ENCODE results near the gene PEX1. TPM values are rescaled to one million over a fixed set of nuclear protein-coding genes. Genes with fewer than 3 reads are reported as not detected.

Gene PEX1
- total and polyA plus RNA-seq, 2 of the 13 experiments (the other 11 are each of a cell fraction or from before 2014, with no cell fraction given): 16.6 to 22.4 TPM

- TF ChIP-seq ZNF780A (CRISPR knock-in tag; IDR thresholded peaks at IDR 0.05) (peak; percentile 60; the same call in 1 of the 2 replicates), RNF2 (conservative IDR thresholded peaks at IDR 0.05; ENCODE audit: low read depth) (no peak), POLR2G (IDR thresholded peaks at IDR 0.05; ENCODE audit: low read depth, low read length) (peak; percentile 92), SP140L (CRISPR knock-in tag; IDR thresholded peaks at IDR 0.05; ENCODE audit: borderline replicate concordance) (peak; percentile 80; the same call in 1 of the 2 replicates), ZBTB42 (CRISPR knock-in tag; IDR thresholded peaks at IDR 0.05) (no peak), MATR3 (CRISPR knock-in tag; IDR thresholded peaks at IDR 0.05) (no peak), ZIK1 (CRISPR knock-in tag; IDR thresholded peaks at IDR 0.05; ENCODE audit: borderline replicate concordance, low read depth) (peak; percentile 93), PHF8 (CRISPR knock-in tag; IDR thresholded peaks at IDR 0.05) (peak; percentile 90), MLLT10 (CRISPR knock-in tag; IDR thresholded peaks at IDR 0.05) (no peak), ZNF713 (CRISPR knock-in tag; IDR thresholded peaks at IDR 0.05) (no peak), ZBTB39 (CRISPR knock-in tag; IDR thresholded peaks at IDR 0.05) (no peak), ZSCAN31 (CRISPR knock-in tag; IDR thresholded peaks at IDR 0.05; ENCODE audit: low read depth) (peak; percentile 87), ATF7-NPFF (CRISPR knock-in tag; IDR thresholded peaks at IDR 0.05; ENCODE audit: low read depth) (peak; percentile 66; the same call in 1 of the 2 replicates), RXRB (CRISPR knock-in tag; IDR thresholded peaks at IDR 0.05; ENCODE audit: borderline replicate concordance) (0 out of 2 replicates have a peak, but pooled peaks have one; percentile 13), ZNF430 (CRISPR knock-in tag; IDR thresholded peaks at IDR 0.05) (no peak), CCAR2 (optimal IDR thresholded peaks at IDR 0.05; ENCODE audit: low read depth, low read length) (no peak), ZNF367 (CRISPR knock-in tag; IDR thresholded peaks at IDR 0.05; ENCODE audit: borderline replicate concordance) (0 out of 2 replicates have a peak, but pooled peaks have one; percentile 21), NFKBIZ (CRISPR knock-in tag; IDR thresholded peaks at IDR 0.05) (no peak), ZNF75D (CRISPR knock-in tag; IDR thresholded peaks at IDR 0.05; ENCODE audit: borderline replicate concordance) (no peak), ARID5B (CRISPR knock-in tag; IDR thresholded peaks at IDR 0.05) (peak; percentile 26), ZBTB33 (CRISPR knock-in tag; IDR thresholded peaks at IDR 0.05) (no peak), ELF3 (CRISPR knock-in tag; IDR thresholded peaks at IDR 0.05) (peak; percentile 47; the same call in 1 of the 2 replicates)
These were observed at the start of gene PEX1, which contains the start of gene RBM48 (continued) for GRCh38 chr7:92528188-92528957.
